Measurements from ENCODE around the gene CFAP46. TPM values are rescaled to one million over a fixed set of nuclear protein-coding genes. Genes with fewer than 3 reads are reported as not detected.
"Not testable (repeated sequence)": the region's sequence is repeated elsewhere in the genome, so short reads cannot be mapped to it uniquely, and the experiment has no call there.

CFAP46 gene
- total RNA-seq, 2 experiments from 2014 or later, result 0.34 TPM; not detected in 1

DNA sequence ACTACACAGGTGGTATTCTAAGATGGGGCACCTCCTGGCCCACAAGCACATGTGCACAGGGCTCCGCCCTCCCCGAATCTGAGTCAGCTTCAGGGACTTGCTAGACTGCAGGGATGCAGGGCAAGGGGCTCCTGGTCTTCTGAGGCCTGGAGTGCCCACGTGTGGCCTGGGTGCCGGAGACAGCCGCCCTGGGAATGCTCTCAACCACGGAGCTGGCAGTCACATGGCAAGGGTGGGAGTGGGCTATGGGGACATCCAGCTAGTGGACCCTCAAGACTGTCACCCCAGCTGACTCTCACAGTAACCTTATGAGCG lies 42.7 kb downstream of the CFAP46 start:
- ATAC-seq (no peak), DNase-seq (no peak)
- CTCF ChIA-PET, result no interaction called here
- Mint-ChIP-seq H3K36me3 (ENCODE audit: low read depth) (no peaks in the 10 kb centered on the region), H3K4me3 (no peak overlapping the region), H3K4me1 (ENCODE audit: low read depth) (peaks cover 7% of the 10 kb centered on the region), H3K27me3 (peaks cover 9% of the 10 kb centered on the region), H3K27ac (no peak overlapping the region), H3K9me3 (peaks cover 5% of the 10 kb centered on the region)
- TF ChIP-seq, protein P1, sequence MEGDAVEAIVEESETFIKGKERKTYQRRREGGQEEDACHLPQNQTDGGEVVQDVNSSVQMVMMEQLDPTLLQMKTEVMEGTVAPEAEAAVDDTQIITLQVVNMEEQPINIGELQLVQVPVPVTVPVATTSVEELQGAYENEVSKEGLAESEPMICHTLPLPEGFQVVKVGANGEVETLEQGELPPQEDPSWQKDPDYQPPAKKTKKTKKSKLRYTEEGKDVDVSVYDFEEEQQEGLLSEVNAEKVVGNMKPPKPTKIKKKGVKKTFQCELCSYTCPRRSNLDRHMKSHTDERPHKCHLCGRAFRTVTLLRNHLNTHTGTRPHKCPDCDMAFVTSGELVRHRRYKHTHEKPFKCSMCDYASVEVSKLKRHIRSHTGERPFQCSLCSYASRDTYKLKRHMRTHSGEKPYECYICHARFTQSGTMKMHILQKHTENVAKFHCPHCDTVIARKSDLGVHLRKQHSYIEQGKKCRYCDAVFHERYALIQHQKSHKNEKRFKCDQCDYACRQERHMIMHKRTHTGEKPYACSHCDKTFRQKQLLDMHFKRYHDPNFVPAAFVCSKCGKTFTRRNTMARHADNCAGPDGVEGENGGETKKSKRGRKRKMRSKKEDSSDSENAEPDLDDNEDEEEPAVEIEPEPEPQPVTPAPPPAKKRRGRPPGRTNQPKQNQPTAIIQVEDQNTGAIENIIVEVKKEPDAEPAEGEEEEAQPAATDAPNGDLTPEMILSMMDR (IDR thresholded peaks at IDR 0.05), result no peak
- intact Hi-C loops (cut with micrococcal nuclease), result no loop called here
- POLR2A ChIA-PET, result no interaction called here

DNA sequence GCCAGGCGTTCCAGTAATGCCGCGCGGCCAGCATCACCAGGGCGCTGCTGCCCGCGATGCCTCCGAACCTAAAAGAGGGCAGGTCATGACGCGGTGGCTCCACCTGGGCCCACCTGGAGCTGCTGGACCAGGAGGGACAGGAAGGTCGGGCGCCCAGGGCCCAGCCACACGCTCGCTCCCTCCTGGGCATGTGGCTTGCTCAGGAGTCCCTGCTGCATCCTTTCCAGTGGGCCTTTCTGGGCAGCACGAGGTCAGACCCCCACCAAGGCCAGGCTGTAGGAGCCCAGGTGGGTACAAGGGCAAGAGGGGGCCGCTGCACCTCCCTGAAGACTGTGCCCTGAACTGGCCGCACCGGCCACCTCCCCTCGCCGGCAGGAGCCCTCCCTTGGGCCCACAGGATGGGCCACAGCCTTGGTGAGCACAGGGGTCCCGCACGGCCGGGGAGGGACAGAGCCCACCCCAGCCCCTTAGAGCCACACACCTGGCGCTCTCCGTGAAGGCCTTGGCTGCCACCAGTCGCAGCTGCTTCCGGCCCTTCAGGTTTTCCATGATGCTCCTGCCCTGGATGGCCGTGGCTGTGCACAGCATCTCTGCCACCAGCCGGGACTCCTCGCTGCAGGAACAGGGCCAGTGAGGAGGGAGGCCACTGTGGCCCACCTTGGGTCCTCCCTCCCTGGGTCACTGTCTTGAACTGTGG lies 43.2 kb downstream of the CFAP46 start:
- ChIA-PET POLR2A (no interaction called here), CTCF (no interaction called here)
- Mint-ChIP-seq H3K36me3 (ENCODE audit: low read depth) (no peaks in the 10 kb centered on the region), H3K4me1 (ENCODE audit: low read depth) (peaks cover 2% of the 10 kb centered on the region), H3K4me3 (no peak overlapping the region), H3K27me3 (peaks cover 11% of the 10 kb centered on the region), H3K9me3 (peaks cover 5% of the 10 kb centered on the region), H3K27ac (no peak overlapping the region)
- DNase-seq (no peak), ATAC-seq (no peak)
- TF ChIP-seq, protein P1 (IDR thresholded peaks at IDR 0.05), result no peak
- intact Hi-C loops (cut with micrococcal nuclease), result no loop called here

DNA sequence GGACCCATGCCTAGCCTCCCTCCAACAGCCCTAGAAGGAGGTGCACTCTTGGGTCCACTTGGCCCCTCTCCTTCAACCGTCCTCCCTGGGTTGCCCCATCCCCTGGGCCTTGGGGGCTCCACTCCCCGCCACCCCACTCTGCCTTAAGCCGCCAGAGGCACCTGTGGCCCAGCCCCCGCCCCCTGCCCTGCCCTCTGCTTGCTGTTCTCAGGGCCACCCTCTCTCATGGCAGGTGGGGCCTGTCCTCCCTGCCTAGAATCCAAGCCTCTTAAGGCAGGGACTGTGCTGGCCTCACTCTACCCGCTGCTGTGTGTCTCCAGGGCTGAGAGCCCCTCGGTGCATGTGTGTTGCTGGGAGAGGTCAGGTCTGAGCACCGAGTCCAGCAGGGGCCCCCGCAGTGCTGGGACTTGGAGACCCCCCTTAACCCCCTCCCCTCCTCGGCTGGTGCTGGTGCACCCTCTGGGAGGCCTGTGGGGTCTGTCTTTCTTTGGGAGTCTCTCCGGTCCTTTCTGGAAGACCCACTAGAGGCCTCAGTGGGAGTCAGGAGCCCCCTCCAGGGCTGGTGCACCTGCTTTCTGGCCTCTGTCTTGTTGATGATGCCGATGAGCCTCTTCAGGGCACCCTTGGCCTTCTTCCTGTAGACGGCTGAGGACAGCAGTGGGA lies 43.8 kb downstream of the CFAP46 start:
- H3K4me1 Mint-ChIP-seq (ENCODE audit: low read depth), result no peaks in the 10 kb centered on the region
- no peak overlapping the region for H3K27ac Mint-ChIP-seq
- ATAC-seq (no peak), DNase-seq (no peak)
- CTCF ChIA-PET, result no interaction called here
- no peak overlapping the region for H3K4me3 Mint-ChIP-seq
- intact Hi-C loops (cut with micrococcal nuclease), result no loop called here
- POLR2A ChIA-PET, result no interaction called here
- peaks cover 15% of the 10 kb centered on the region for H3K27me3 Mint-ChIP-seq
- TF ChIP-seq, protein P1 (IDR thresholded peaks at IDR 0.05), result no peak
- H3K36me3 Mint-ChIP-seq (ENCODE audit: low read depth), result no peaks in the 10 kb centered on the region
- peaks cover 5% of the 10 kb centered on the region for H3K9me3 Mint-ChIP-seq

DNA sequence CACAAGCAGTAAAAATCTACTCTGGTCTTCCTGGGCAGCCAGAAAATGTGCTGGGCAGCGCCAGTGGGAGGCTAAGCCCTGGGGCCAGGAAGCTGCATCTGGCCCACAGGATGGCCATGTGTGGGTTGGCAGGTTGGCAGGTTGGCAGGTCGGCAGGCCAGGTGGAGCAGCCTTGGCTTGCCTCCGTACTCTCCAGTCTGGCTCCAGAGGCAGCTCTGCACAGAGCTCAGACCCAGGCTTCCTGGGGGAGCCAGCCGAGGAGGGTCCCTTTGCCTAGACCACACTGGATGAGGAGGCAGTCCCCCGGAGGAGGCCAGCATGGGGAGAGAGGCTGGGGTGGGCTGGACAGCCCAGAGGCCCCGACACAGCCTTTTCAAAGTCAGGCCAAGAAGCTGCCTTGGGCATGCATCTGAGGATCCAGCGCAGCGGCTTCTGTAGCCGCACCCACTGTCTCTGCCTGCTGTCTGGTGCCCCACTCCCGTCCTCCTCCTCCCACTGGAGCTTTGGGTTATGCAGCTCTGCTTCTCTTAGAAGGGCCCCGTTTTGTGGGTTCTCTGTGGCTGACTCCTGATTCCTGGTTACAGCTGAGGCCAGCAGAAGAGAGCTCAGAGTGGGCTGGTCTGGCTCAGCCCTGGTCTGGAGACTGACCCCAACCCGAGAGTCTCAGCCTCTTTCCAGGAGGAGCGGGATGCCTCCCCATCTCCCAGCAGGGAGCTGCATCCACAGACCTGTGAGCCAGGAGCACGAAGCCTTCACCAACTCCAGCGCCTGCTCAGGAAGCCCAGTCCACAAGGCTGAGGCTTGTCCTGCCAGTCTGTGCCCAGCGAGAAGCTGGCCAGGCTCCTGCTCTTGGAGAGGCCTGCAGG lies 44.6 kb downstream of the CFAP46 start:
- peaks cover 17% of the 10 kb centered on the region for H3K27me3 Mint-ChIP-seq
- intact Hi-C loops (cut with micrococcal nuclease), result no loop called here

DNA sequence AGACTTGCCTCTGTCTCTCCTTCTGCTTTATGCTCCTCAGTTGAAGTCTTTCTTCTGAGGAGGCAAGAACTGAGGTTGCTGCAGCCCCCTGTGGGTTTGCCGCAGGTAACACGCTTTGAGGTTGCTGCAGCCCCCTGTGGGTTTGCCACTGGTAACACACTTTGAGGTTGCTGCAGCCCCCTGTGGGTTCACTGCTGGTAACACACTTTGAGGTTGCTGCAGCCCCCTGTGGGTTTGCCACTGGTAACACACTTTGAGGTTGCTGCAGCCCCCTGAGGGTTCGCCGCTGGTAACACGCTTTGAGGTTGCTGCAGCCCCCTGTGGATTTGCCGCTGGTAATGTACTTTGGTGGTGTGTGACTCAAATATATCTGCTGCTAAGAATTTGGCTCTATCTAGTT lies 48.6 kb downstream of the CFAP46 start:
- CTCF ChIA-PET, result interaction anchor here (1.8 kb wide), 1 partner anchor 11 kb away, joined by 8 read pairs; no protein-coding TSS in a partner anchor
- H3K4me1 Mint-ChIP-seq (ENCODE audit: low read depth); ATAC-seq; POLR2A ChIA-PET; H3K27ac Mint-ChIP-seq; intact Hi-C loops (cut with micrococcal nuclease); H3K9me3 Mint-ChIP-seq; DNase-seq; H3K36me3 Mint-ChIP-seq (ENCODE audit: low read depth); H3K4me3 Mint-ChIP-seq: not testable (repeated sequence)
- peaks cover 25% of the 10 kb centered on the region for H3K27me3 Mint-ChIP-seq

More for the DNA sequence above, 44.6 kb downstream of the CFAP46 start:
- TF ChIP-seq, protein P1 (IDR thresholded peaks at IDR 0.05), result no peak
- Mint-ChIP-seq H3K36me3 (ENCODE audit: low read depth) (no peaks in the 10 kb centered on the region), H3K9me3 (peaks cover 5% of the 10 kb centered on the region), H3K4me3 (no peak overlapping the region), H3K27ac (no peak overlapping the region), H3K4me1 (ENCODE audit: low read depth) (no peaks in the 10 kb centered on the region)
- CTCF ChIA-PET, result no interaction called here
- no peak for ATAC-seq
- POLR2A ChIA-PET, result no interaction called here
- no peak for DNase-seq

Measured in activated CD8-positive, alpha-beta T cell treated with anti-CD3 and anti-CD28 coated beads for 36 hours (primary cell).